Duodenal mucosa (tissue), 2 donors: ENCODE measurements around the gene TNNI3K.

Experiments used
- H3K27ac ChIP-seq: one replicate; pipeline ENCODE4 v1.7.0; 2013; ENCODE audit warnings: low read depth, low read length
- H3K27me3 ChIP-seq, 2 donors: one replicate each; pipeline ENCODE4 v1.7.0; 2013; ENCODE audit warnings: low read length in 2 of 2, control low read depth in 1 of 2; ENCODE audit not compliant: insufficient read depth in 2 of 2, control insufficient read depth in 1 of 2
- H3K36me3 ChIP-seq, 2 donors: one replicate each; pipeline ENCODE4 v1.7.0; 2013; ENCODE audit warnings: low read length in 2 of 2, control low read depth in 1 of 2; ENCODE audit not compliant: insufficient read depth in 2 of 2, control insufficient read depth in 1 of 2
- H3K4me1 ChIP-seq, 2 donors: one replicate each; pipeline ENCODE4 v1.7.0; 2013; ENCODE audit warnings: low read length in 2 of 2, control low read depth in 1 of 2; ENCODE audit not compliant: insufficient read depth in 2 of 2, control insufficient read depth in 1 of 2
- H3K4me3 ChIP-seq, 2 donors: one replicate each; pipeline ENCODE4 v1.7.0; 2013; ENCODE audit warnings: low read length in 2 of 2, low read depth in 1 of 2
- H3K9ac ChIP-seq, 2 donors: one replicate each; pipeline ENCODE4 v1.7.0; 2013; ENCODE audit warnings: low read length in 2 of 2, low read depth in 1 of 2
- H3K9me3 ChIP-seq, 2 donors: one replicate each; pipeline ENCODE4 v1.7.0; 2013; ENCODE audit warnings: low read length in 2 of 2, control low read depth in 1 of 2; ENCODE audit not compliant: control insufficient read depth in 1 of 2

The TNNI3K gene

DNA sequence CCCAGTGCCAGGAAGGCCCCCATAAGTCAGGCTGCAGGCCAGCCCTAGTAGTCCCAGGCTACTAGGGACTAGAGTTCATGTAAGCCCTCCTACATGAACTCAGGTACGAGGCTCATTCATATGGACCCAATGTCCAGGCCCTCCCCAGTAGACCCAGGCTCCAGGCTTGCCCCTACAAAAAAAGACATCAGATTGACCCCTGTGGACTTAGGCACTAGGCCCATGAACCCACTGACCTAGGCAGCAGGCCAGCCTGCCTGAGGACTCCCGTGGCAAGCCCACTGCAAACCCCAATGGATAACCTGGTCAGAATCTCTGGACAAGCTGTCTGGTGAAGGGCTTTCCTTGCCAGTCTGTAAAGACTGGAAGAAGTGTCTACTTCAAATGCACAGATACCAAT is 51.2 kb downstream of the TNNI3K start:
- H3K27ac ChIP-seq: no peak overlapping the region
- H3K27me3 ChIP-seq: no peaks in the 10 kb centered on the region
- no peak overlapping the region for H3K9ac ChIP-seq
- H3K4me3 ChIP-seq: no peak overlapping the region
- no peaks in the 10 kb centered on the region for H3K9me3 ChIP-seq
- no peaks in the 10 kb centered on the region for H3K36me3 ChIP-seq
- H3K4me1 ChIP-seq: no peaks in the 10 kb centered on the region

DNA sequence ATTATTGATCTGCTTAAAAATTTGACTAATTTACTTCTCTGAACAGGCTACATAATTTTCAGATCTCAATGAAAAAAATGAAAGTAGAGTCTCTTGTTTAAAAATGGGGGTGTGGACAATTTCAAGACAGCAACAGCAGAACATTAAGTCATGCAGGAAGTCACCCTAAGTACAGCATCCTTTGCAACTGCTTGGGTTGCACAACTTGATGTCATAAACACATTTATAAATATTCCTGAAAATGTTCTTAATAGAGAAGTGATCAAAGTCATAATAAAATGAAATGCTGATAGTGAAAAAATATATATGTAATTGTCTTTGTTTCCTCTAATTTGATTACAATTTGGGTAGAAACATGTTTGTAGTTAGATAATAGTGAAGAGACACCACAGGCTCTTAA is 79.3 kb downstream of the TNNI3K start:
- H3K9me3 ChIP-seq: no peaks in the 10 kb centered on the region
- no peaks in the 10 kb centered on the region for H3K4me1 ChIP-seq
- H3K27me3 ChIP-seq: no peaks in the 10 kb centered on the region
- no peak overlapping the region for H3K9ac ChIP-seq
- no peak overlapping the region for H3K27ac ChIP-seq
- H3K4me3 ChIP-seq: no peak overlapping the region
- H3K36me3 ChIP-seq: no peaks in the 10 kb centered on the region

DNA sequence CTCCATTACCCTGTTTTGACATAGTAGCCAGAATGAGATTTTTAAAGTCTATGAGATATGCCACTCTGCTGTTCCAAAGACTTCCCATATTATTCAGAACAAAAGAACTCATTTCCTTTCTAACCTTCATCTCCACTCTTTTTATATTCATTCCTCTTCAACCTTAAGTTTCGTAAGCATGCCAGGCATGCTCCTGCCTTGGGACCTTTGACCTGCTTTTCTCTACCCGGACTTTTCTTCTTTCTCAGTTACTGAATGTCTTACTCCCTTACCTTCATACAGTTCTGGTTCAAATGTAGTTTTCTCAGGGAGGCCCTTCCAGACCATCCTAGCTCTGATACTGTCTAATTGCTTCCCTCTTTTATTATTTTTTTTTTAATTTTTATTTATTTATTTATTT is 81.1 kb downstream of the TNNI3K start:
- H3K9ac ChIP-seq: no peak overlapping the region
- no peaks in the 10 kb centered on the region for H3K9me3 ChIP-seq
- no peaks in the 10 kb centered on the region for H3K36me3 ChIP-seq
- no peak overlapping the region for H3K4me3 ChIP-seq
- H3K27ac ChIP-seq: no peak overlapping the region
- no peaks in the 10 kb centered on the region for H3K27me3 ChIP-seq
- no peaks in the 10 kb centered on the region for H3K4me1 ChIP-seq

DNA sequence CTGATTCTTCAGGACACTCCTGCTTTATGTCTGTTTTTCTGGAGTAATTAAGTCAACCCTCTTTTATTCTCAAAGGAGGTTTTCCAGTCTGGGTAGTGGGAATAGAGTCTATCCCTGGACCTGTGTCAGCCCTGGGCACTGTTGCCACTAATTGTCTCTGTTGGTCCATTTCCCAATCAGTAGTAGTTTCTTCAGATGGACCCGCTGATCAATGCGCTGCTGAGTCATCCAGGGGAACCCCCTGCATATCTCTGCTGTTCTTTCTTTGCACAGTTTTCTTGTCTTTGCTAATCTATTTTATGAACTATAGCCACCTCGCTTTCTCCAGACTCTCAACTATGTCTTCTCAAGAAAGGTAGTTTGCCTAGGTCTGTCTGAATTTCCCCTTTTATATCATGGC is 82.5 kb downstream of the TNNI3K start:
- no peaks in the 10 kb centered on the region for H3K27me3 ChIP-seq
- no peaks in the 10 kb centered on the region for H3K36me3 ChIP-seq
- no peak overlapping the region for H3K9ac ChIP-seq
- no peaks in the 10 kb centered on the region for H3K4me1 ChIP-seq
- H3K4me3 ChIP-seq: no peak overlapping the region
- H3K9me3 ChIP-seq: no peaks in the 10 kb centered on the region
- no peak overlapping the region for H3K27ac ChIP-seq

DNA sequence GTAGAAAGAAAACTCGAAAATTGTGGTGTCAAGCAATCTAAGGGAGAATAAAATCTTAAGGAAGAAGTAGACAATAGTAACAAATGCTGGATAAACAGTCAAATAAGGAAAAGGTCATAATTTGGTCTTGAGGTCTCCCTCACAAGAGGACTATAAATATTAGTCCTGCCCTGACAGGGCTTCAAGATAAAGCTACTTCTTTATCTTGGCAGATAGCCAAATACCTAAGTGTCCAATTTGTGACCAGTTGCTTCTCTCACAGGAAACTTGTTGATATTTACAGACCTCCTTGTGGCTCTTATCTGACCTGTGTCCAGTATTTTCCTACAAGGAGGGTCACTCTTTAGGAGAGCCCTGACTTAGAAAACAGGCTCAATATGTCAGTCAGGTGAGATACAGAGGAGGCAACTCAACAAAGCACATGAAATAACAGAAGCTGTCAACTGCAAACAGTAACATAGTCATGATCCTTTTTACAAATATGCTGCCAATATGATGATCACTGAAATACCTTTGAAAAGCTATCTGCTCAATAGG is 88.8 kb downstream of the TNNI3K start:
- Histone ChIP-seq H3K4me3 (no peak overlapping the region), H3K4me1 (no peaks in the 10 kb centered on the region), H3K9me3 (no peaks in the 10 kb centered on the region), H3K27me3 (no peaks in the 10 kb centered on the region), H3K27ac (no peak overlapping the region), H3K36me3 (no peaks in the 10 kb centered on the region), H3K9ac (no peak overlapping the region)

DNA sequence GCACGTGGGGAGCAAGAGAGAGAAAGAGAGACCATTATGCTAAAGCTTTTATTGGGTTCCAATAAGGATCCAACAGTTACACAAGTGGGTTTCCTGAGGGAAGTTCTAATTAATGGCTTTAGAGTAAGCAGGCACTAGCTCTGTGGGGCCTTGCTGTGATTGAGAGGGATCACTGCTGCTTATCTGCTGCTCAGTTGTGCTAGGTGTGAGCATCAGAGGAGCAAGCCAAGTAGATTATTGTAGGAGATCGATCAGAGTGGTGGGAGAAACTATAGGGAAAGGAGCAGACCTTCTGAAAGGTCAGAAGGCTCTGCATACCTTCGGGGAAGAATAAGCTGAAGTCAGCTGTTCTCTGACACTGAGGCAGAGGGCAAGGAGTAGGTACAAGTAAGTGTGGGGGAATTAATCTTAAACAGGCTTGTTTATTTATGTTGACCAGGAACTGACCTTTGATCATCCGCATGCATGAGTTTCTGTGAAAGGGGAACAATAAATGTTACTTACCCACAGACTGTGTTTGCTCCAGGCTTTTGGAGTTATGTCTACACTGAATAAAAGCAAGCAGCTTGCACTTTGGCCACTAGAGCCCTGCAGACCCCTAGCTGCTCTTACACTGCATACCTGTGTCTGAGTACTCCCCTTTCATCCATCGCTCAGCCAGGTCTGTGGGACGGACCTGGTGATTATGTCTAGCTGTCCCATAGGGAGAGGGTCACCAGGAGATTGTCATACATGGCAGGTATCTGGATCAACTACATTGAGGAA is 89.7 kb downstream of the TNNI3K start:
- no peak overlapping the region for H3K4me3 ChIP-seq
- H3K27me3 ChIP-seq: no peaks in the 10 kb centered on the region
- no peak overlapping the region for H3K27ac ChIP-seq
- H3K9me3 ChIP-seq: no peaks in the 10 kb centered on the region
- H3K36me3 ChIP-seq: no peaks in the 10 kb centered on the region
- H3K4me1 ChIP-seq: no peaks in the 10 kb centered on the region
- no peak overlapping the region for H3K9ac ChIP-seq

DNA sequence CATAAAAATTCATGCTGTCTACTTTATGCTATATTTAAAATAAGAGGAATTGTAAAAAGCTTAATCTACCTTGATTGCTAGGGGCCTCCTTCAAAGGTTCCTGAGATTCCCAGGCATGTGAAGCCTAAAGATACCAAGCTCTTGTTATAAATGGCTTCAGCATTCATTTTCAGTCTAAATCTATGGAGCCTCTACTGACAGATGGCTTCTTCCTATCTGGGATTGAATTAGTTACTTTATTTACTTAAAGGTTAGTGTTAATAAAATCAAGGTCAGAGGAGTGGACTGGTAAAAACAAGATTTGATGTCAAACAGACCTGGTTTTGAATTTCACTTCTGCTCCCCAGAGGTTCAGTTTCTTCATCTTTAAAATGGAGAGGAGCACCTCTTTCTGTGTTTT is 93.7 kb downstream of the TNNI3K start:
- Histone ChIP-seq H3K4me1 (no peaks in the 10 kb centered on the region), H3K9me3 (no peaks in the 10 kb centered on the region), H3K9ac (no peak overlapping the region), H3K36me3 (no peaks in the 10 kb centered on the region), H3K27ac (no peak overlapping the region), H3K27me3 (no peaks in the 10 kb centered on the region), H3K4me3 (no peak overlapping the region)

DNA sequence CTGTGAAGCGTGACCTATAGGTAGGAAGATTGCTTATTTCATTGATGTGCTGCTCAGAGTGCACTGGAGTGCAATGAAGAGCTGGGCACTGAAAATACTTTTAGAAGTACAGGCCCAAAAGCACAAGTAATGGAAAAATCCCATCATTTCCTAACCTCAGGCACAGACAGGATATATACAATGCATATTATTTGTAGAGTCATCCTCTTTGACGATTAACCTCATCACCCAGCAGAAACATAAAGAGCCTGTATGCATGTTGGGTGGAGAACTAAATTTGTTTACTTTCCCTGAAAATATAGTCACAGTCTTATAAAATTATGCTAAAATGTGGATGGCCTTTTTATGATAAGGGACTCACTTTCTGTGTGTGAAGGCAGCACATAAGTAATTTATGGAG is 98.1 kb downstream of the TNNI3K start:
- Histone ChIP-seq H3K36me3 (no peaks in the 10 kb centered on the region), H3K4me3 (no peak overlapping the region), H3K9me3 (no peaks in the 10 kb centered on the region), H3K27ac (no peak overlapping the region), H3K4me1 (no peaks in the 10 kb centered on the region), H3K9ac (no peak overlapping the region), H3K27me3 (no peaks in the 10 kb centered on the region)

DNA sequence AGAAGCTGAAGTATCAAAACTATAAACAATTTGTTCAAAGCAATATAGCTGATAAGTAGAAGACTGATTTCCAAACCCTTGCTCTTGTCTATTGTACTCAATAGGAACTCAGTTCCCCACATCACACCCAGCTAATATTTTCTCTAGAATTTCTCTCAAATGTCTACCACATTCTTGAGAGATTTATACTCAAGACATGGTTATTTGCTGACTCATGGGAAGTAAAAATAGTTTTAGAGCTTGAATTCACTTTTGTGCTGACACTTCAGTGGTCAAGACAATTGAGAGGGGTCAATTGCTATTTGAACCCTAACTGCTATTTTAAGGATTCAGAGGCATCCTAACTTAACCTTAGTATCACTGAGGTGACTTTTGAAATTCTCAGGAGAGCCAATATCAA is 99.0 kb downstream of the TNNI3K start:
- H3K9ac ChIP-seq: no peak overlapping the region
- no peaks in the 10 kb centered on the region for H3K4me1 ChIP-seq
- no peaks in the 10 kb centered on the region for H3K36me3 ChIP-seq
- H3K4me3 ChIP-seq: no peak overlapping the region
- no peaks in the 10 kb centered on the region for H3K9me3 ChIP-seq
- H3K27me3 ChIP-seq: no peaks in the 10 kb centered on the region
- H3K27ac ChIP-seq: no peak overlapping the region

DNA sequence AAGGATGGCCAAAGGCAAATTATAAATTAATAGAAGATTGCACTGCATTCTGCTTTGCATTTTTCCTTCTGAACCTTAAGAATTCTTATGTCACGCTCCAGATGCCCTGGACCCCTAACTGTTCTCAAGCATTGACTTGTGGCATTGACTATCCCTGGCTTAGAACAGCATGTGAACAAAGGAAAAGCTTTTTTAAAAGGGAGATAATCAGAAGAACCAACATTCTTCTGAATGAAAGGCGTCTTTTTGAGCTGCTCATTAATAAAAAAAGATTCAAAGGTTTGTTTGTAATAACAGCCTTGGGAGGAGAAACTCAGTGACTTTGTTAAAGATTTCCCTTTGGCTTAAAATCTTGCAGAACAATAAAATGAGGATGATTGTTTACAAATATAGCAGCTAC is 105.5 kb downstream of the TNNI3K start:
- no peaks in the 10 kb centered on the region for H3K27me3 ChIP-seq
- H3K36me3 ChIP-seq: no peaks in the 10 kb centered on the region
- no peaks in the 10 kb centered on the region for H3K9me3 ChIP-seq

More for the DNA sequence above, 105.5 kb downstream of the TNNI3K start:
- Histone ChIP-seq H3K4me3 (no peak overlapping the region), H3K9ac (no peak overlapping the region), H3K27ac (no peak overlapping the region), H3K4me1 (no peaks in the 10 kb centered on the region)
